ENCODE measurements around the gene MIER3. TPM values are rescaled to one million over a fixed set of nuclear protein-coding genes. Genes with fewer than 3 reads are reported as not detected.

MIER3 gene
- total and polyA plus RNA-seq, 9 of the 15 experiments (the other 6 are each of a cell fraction or from before 2014, with no cell fraction given), result 4.1 to 29.3 (median 13.0) TPM

GRCh38 chr5:56910210-56910965 is 41.5 kb downstream of the MIER3 start (continued):
- TF ChIP-seq, protein P1, sequence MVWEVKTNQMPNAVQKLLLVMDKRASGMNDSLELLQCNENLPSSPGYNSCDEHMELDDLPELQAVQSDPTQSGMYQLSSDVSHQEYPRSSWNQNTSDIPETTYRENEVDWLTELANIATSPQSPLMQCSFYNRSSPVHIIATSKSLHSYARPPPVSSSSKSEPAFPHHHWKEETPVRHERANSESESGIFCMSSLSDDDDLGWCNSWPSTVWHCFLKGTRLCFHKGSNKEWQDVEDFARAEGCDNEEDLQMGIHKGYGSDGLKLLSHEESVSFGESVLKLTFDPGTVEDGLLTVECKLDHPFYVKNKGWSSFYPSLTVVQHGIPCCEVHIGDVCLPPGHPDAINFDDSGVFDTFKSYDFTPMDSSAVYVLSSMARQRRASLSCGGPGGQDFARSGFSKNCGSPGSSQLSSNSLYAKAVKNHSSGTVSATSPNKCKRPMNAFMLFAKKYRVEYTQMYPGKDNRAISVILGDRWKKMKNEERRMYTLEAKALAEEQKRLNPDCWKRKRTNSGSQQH (CRISPR knock-in tag; IDR thresholded peaks at IDR 0.05), result no peak
- no peak for TF ChIP-seq HSF4 (CRISPR knock-in tag; IDR thresholded peaks at IDR 0.05; ENCODE audit: borderline replicate concordance)
- no peak for TF ChIP-seq ZNF217 (CRISPR knock-in tag; IDR thresholded peaks at IDR 0.05)
- no peak for TF ChIP-seq ZNF121 (CRISPR knock-in tag; conservative IDR thresholded peaks at IDR 0.05)
- TF ChIP-seq TEAD4 (IDR thresholded peaks at IDR 0.05; ENCODE audit: low read length), result 0 out of 2 replicates have a peak, but pooled peaks have one; percentile 5
- no peak for TF ChIP-seq TEAD4 (CRISPR knock-in tag; IDR thresholded peaks at IDR 0.05; ENCODE audit: borderline replicate concordance)
- TF ChIP-seq STAT5A (IDR thresholded peaks at IDR 0.05; ENCODE audit: borderline replicate concordance, low read length), result no peak
- TF ChIP-seq JUNB (CRISPR knock-in tag; conservative IDR thresholded peaks at IDR 0.05), result no peak
- no peak; the same call in 1 of the 2 replicates for TF ChIP-seq CREM (IDR thresholded peaks at IDR 0.05; ENCODE audit: low read depth)
- no peak for TF ChIP-seq HDAC3 (IDR thresholded peaks at IDR 0.05; ENCODE audit: borderline replicate concordance, partially characterized antibody)
- TF ChIP-seq BRD4 (IDR thresholded peaks at IDR 0.05), result no peak
- TF ChIP-seq SRSF3 (IDR thresholded peaks at IDR 0.05; ENCODE audit: insufficient read depth, low read length), result no peak
- TF ChIP-seq DMBX1 (CRISPR knock-in tag; IDR thresholded peaks at IDR 0.05; ENCODE audit: borderline replicate concordance), result no peak
- TF ChIP-seq ZNF384 (IDR thresholded peaks at IDR 0.05; ENCODE audit: low read depth, low read length), result no peak
- no peak for TF ChIP-seq ZNF398 (CRISPR knock-in tag; IDR thresholded peaks at IDR 0.05)
- peak; percentile 75 for TF ChIP-seq MYC (IDR thresholded peaks at IDR 0.05; ENCODE audit: low read depth, low read length)
- peak; percentile 91 for TF ChIP-seq MYC (CRISPR knock-in tag; IDR thresholded peaks at IDR 0.05; ENCODE audit: borderline replicate concordance, low read depth)
- no peak for TF ChIP-seq ZC3H8 (IDR thresholded peaks at IDR 0.05)
- TF ChIP-seq, protein P2, sequence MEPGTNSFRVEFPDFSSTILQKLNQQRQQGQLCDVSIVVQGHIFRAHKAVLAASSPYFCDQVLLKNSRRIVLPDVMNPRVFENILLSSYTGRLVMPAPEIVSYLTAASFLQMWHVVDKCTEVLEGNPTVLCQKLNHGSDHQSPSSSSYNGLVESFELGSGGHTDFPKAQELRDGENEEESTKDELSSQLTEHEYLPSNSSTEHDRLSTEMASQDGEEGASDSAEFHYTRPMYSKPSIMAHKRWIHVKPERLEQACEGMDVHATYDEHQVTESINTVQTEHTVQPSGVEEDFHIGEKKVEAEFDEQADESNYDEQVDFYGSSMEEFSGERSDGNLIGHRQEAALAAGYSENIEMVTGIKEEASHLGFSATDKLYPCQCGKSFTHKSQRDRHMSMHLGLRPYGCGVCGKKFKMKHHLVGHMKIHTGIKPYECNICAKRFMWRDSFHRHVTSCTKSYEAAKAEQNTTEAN (CRISPR knock-in tag; IDR thresholded peaks at IDR 0.05), result no peak
- TF ChIP-seq RNF2 (IDR thresholded peaks at IDR 0.05), result peak; percentile 53; the same call in 1 of the 2 replicates
- TF ChIP-seq NR2F6 (CRISPR knock-in tag; IDR thresholded peaks at IDR 0.05), result no peak
- TF ChIP-seq, protein P3, sequence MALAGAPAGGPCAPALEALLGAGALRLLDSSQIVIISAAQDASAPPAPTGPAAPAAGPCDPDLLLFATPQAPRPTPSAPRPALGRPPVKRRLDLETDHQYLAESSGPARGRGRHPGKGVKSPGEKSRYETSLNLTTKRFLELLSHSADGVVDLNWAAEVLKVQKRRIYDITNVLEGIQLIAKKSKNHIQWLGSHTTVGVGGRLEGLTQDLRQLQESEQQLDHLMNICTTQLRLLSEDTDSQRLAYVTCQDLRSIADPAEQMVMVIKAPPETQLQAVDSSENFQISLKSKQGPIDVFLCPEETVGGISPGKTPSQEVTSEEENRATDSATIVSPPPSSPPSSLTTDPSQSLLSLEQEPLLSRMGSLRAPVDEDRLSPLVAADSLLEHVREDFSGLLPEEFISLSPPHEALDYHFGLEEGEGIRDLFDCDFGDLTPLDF (CRISPR knock-in tag; IDR thresholded peaks at IDR 0.05), result no peak; the same call in 1 of the 2 replicates
- TF ChIP-seq CEBPB (tag; IDR thresholded peaks at IDR 0.05), result no peak
- TF ChIP-seq ETV6 (IDR thresholded peaks at IDR 0.05; ENCODE audit: borderline replicate concordance in 1 of 2, low read depth in 2 of 2, low read length in 1 of 2), result no peak
- no peak for TF ChIP-seq ETV6 (CRISPR knock-in tag; IDR thresholded peaks at IDR 0.05; ENCODE audit: borderline replicate concordance)
